Measurements from ENCODE around the gene COPS6. TPM values are rescaled to one million over a fixed set of nuclear protein-coding genes. Genes with fewer than 3 reads are reported as not detected.

The COPS6 gene
- total RNA-seq, result 10 to 100 TPM; 22.3 to 42.7 (median 30.0) TPM

GRCh38 chr7:100088621-100089457 lies at the start of gene COPS6:
Gene COPS6 (plus strand): TSS chr7:100088969. CDS start chr7:100088991, 22 bp downstream.
- H3K4me3 ChIP-seq (ENCODE audit: low read depth, poor library complexity, severe bottlenecking), result peak within 1 kb of the TSS; percentile 42
- WGBS, 2 donors, result 0% methylated on average over 38 to 62 of the region's 68 CpGs
- peak; percentile 72 to 97 for DNase-seq (ENCODE audit: low spot score in 2 of 2)
- no peak for TF ChIP-seq CTCF (IDR thresholded peaks at IDR 0.05)
- peak in 1 of 2 donors; percentile 8 for TF ChIP-seq POLR2A (IDR thresholded peaks at IDR 0.05)
- intact Hi-C loops (cut with DNase I; ENCODE audit: low total_unique reads), result no loop called here

GRCh38 chr7:100040575-100040974 lies 48.2 kb upstream of the COPS6 start:
- intact Hi-C loops (cut with DNase I; ENCODE audit: low total_unique reads), result no loop called here
- no peak for DNase-seq (ENCODE audit: low spot score in 2 of 2)
- H3K4me3 ChIP-seq (ENCODE audit: low read depth, poor library complexity, severe bottlenecking), result no peak overlapping the region
- TF ChIP-seq POLR2A (IDR thresholded peaks at IDR 0.05) (no peak), CTCF (IDR thresholded peaks at IDR 0.05) (no peak)
- 72 to 73% methylated on average over 7 of the region's 7 CpGs for WGBS, 2 donors

GRCh38 chr7:100044718-100045117 lies 44.1 kb upstream of the COPS6 start:
- TF ChIP-seq CTCF (IDR thresholded peaks at IDR 0.05) (no peak), POLR2A (IDR thresholded peaks at IDR 0.05) (no peak)
- no peak for DNase-seq (ENCODE audit: low spot score in 2 of 2)
- WGBS, 2 donors, result 35 to 40% methylated on average over 6 of the region's 6 CpGs

GRCh38 chr7:100048680-100049079 lies 40.1 kb upstream of the COPS6 start:
- intact Hi-C loops (cut with DNase I; ENCODE audit: low total_unique reads), result no loop called here
- H3K4me3 ChIP-seq (ENCODE audit: low read depth, poor library complexity, severe bottlenecking), result no peak overlapping the region
- WGBS, 2 donors, result 71 to 76% methylated on average over 4 of the region's 4 CpGs
- DNase-seq (ENCODE audit: low spot score in 2 of 2), result no peak
- TF ChIP-seq POLR2A (IDR thresholded peaks at IDR 0.05) (no peak), CTCF (IDR thresholded peaks at IDR 0.05) (no peak)

More at GRCh38 chr7:100044718-100045117, 44.1 kb upstream of the COPS6 start:
- no peak overlapping the region for H3K4me3 ChIP-seq (ENCODE audit: low read depth, poor library complexity, severe bottlenecking)
- intact Hi-C loops (cut with DNase I; ENCODE audit: low total_unique reads), result no loop called here

GRCh38 chr7:100049441-100050291 lies 39.1 kb upstream of the COPS6 start, which contains the start of gene ZSCAN21:
Gene ZSCAN21 (plus strand): TSS chr7:100049774. CDS start chr7:100057007, 7,233 bp downstream.
- 0% methylated on average over 34 to 46 of the region's 47 CpGs for WGBS, 2 donors
- intact Hi-C loops (cut with DNase I; ENCODE audit: low total_unique reads), result loop anchor here (10.0 kb wide), 1 partner anchor 55 kb away; no protein-coding TSS in a partner anchor
- TF ChIP-seq CTCF (IDR thresholded peaks at IDR 0.05) (no peak), POLR2A (IDR thresholded peaks at IDR 0.05) (no peak)
- peak within 1 kb of the TSS; percentile 66 for H3K4me3 ChIP-seq (ENCODE audit: low read depth, poor library complexity, severe bottlenecking)
- DNase-seq (ENCODE audit: low spot score in 2 of 2), result peak; percentile 70 to 96
